Endothelial cell (in vitro differentiated cells): ENCODE data around the gene KNDC1. TPM values are rescaled to one million over a fixed set of nuclear protein-coding genes. Genes with fewer than 3 reads are reported as not detected.

ENCODE experiments used
- DNase-seq: peaks from one replicate; pipeline ENCODE4 v3.0.0; 2021; ENCODE audit warnings: low spot score
- H3K27ac Mint-ChIP-seq: one replicate; pipeline ENCODE4 v1.8.0; 2021; ENCODE audit warnings: mixed read lengths, inconsistent platforms; ENCODE audit not compliant: unreplicated experiment
- H3K27me3 Mint-ChIP-seq: one replicate; pipeline ENCODE4 v1.8.0; 2021; ENCODE audit warnings: mild to moderate bottlenecking, moderate library complexity, mixed read lengths, inconsistent platforms; ENCODE audit not compliant: unreplicated experiment
- H3K36me3 Mint-ChIP-seq: one replicate; pipeline ENCODE4 v1.8.0; 2021; ENCODE audit warnings: mild to moderate bottlenecking, low read depth, mixed read lengths, inconsistent platforms; ENCODE audit not compliant: unreplicated experiment
- H3K4me1 Mint-ChIP-seq: one replicate; pipeline ENCODE4 v1.8.0; 2021; ENCODE audit warnings: mild to moderate bottlenecking, mixed read lengths, inconsistent platforms; ENCODE audit not compliant: unreplicated experiment
- H3K4me3 Mint-ChIP-seq: one replicate; pipeline ENCODE4 v1.8.0; 2021; ENCODE audit warnings: mild to moderate bottlenecking, mixed read lengths, inconsistent platforms; ENCODE audit not compliant: unreplicated experiment
- H3K9me3 Mint-ChIP-seq: one replicate; pipeline ENCODE4 v1.8.0; 2021; ENCODE audit warnings: mixed read lengths, inconsistent platforms; ENCODE audit not compliant: unreplicated experiment
- total RNA-seq: library from RNA; stranded (reverse); fragmentation: NEBNext Ultra II Directional; extraction: Animal tissue kit (Norgen Biotek cat#: 25700); gene quantifications from one replicate; pipeline ENCODE4 v1.2.1, GENCODE V29; 2021; ENCODE audit not compliant: unreplicated experiment
- TF ChIP-seq, protein P1 (sequence below): fragments of 200-600 bp; sonication (generic); IDR thresholded peaks from one replicate; pipeline ENCODE4 v1.5.0; 2021; ENCODE audit warnings: antibody characterized with exemption; ENCODE audit not compliant: unreplicated experiment

Gene KNDC1
- total RNA-seq, 1 donor from 2014 or later = 1.3 TPM

DNA sequence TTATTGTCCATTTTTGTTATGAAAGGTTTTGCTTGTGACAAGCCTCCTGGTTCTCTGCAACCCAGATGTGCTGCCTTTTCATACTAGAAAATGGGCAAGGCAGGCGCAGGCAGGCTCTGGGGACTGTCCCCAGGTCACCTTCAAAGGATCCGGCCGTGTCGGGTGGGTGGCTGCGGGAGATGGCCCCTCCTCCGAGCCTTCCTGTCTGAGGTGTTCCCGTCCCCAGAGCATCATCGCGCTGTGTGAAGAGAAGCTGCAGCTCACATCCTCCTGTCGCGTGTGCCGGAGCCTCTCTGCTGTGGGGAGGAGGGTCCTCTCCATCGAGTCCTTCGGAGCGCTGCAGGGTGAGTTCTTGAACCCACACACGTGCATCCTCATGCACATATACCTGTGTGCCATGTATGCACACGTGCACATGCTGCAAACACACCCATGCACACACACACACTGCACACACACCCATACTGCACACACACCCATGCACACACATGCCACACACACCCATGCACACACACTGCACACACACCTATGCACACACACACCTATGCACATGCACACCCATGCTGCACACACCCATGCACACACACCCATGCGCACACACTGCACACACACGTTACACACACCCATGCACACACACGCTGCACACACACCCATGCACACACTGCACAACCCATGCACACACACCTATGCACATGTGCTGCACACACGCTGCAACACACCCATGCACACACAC lies 23.8 kb downstream of the KNDC1 start:
- TF ChIP-seq, protein P1, sequence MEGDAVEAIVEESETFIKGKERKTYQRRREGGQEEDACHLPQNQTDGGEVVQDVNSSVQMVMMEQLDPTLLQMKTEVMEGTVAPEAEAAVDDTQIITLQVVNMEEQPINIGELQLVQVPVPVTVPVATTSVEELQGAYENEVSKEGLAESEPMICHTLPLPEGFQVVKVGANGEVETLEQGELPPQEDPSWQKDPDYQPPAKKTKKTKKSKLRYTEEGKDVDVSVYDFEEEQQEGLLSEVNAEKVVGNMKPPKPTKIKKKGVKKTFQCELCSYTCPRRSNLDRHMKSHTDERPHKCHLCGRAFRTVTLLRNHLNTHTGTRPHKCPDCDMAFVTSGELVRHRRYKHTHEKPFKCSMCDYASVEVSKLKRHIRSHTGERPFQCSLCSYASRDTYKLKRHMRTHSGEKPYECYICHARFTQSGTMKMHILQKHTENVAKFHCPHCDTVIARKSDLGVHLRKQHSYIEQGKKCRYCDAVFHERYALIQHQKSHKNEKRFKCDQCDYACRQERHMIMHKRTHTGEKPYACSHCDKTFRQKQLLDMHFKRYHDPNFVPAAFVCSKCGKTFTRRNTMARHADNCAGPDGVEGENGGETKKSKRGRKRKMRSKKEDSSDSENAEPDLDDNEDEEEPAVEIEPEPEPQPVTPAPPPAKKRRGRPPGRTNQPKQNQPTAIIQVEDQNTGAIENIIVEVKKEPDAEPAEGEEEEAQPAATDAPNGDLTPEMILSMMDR = no peak
- Mint-ChIP-seq H3K36me3 (no peaks in the 10 kb centered on the region), H3K27me3 (peaks cover 8% of the 10 kb centered on the region), H3K27ac (no peak overlapping the region), H3K4me1 (no peaks in the 10 kb centered on the region), H3K9me3 (no peaks in the 10 kb centered on the region), H3K4me3 (no peak overlapping the region)
- DNase-seq = no peak

DNA sequence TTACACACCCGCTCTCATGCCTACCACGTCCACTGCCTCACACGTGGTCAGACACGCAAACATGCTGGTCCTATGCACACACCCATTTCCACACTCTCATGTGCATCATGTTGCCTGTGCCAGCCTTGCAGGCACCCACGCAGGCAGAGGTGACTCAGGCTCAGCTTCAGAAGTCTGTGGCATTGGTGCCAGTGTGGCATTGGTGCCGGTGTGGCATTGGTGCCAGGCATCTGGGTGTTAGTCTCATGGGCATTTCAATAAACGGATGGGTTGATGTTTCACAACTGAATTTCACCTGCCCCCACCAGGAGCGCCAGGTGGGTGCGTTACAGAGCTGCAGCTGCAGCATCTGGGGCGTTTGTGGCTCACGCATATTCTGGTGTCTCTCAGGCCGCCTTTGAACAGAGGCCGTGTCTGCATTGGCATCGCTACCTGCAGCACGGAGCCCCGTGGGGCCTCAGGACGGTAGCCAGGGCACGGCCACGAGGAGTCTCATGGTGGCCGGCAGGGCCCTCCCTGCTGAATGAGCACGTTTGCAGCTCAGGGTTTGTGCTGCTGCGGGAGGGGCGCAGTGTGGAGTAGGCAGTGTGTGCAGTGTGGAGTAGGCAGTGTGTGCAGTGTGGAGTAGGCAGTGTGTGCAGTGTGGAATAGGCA lies 24.7 kb downstream of the KNDC1 start:
- Mint-ChIP-seq H3K36me3 (no peaks in the 10 kb centered on the region), H3K27me3 (peaks cover 8% of the 10 kb centered on the region), H3K4me3 (no peak overlapping the region), H3K27ac (no peak overlapping the region), H3K9me3 (no peaks in the 10 kb centered on the region), H3K4me1 (no peaks in the 10 kb centered on the region)
- no peak for DNase-seq
- TF ChIP-seq, protein P1 = no peak

DNA sequence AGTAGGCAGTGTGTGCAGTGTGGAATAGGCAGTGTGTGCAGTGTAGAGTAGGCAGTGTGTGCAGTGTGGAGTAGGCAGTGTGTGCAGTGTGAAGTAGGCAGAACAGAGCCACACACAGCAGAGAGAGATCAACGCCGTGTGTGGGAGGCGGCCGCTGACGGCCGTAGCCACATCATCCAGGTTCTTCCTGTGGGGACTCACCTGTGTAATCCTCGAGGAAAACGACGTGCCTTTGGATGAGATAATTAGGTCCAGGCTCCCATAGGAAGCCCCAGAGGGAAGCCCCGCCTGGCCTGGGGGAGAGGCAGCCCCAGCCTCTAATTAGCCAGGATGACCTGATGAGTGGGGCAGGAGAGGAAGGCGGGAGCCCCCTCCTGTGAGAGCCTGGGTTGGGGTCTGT lies 25.4 kb downstream of the KNDC1 start:
- no peak for DNase-seq
- H3K4me1 Mint-ChIP-seq = no peaks in the 10 kb centered on the region
- H3K4me3 Mint-ChIP-seq = no peak overlapping the region
- no peaks in the 10 kb centered on the region for H3K9me3 Mint-ChIP-seq
- H3K36me3 Mint-ChIP-seq = no peaks in the 10 kb centered on the region
- H3K27me3 Mint-ChIP-seq = peaks cover 10% of the 10 kb centered on the region
- no peak overlapping the region for H3K27ac Mint-ChIP-seq
- TF ChIP-seq, protein P1 = no peak

DNA sequence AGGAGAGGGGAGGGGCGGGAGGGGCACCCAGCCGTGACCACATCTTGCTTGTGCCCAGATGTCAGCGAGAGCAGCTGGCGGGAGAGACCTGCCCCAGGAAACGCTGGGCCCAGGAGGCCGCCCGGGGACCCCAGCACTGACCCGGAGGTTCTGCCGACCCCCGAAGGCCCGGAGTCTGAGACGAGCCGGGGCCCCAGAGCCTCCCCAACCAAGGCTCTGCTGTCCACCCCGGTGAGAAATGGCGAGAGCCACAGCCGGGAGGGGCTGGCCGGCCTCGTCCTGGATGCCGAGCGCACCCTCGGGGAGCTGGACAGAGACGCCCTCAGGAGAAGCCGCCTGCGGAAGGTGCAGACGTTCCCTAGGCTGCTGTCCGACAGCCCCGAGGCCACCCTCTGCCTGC lies 25.9 kb downstream of the KNDC1 start:
- Mint-ChIP-seq H3K4me3 (no peak overlapping the region), H3K9me3 (no peaks in the 10 kb centered on the region), H3K36me3 (no peaks in the 10 kb centered on the region), H3K27ac (no peak overlapping the region), H3K4me1 (no peaks in the 10 kb centered on the region), H3K27me3 (peaks cover 10% of the 10 kb centered on the region)
- DNase-seq = no peak
- TF ChIP-seq, protein P1 = no peak
